Ectodermal cell (in vitro differentiated cells): ENCODE data around the gene ZNF566.

ENCODE experiments used
- H3K27ac ChIP-seq: 2 replicates; pipeline ENCODE4 v1.7.0; 2013; ENCODE audit warnings: mild to moderate bottlenecking, low read depth, low read length; ENCODE audit not compliant: insufficient read depth, poor library complexity, severe bottlenecking
- H3K27me3 ChIP-seq: 2 replicates; pipeline ENCODE4 v1.7.0; 2013; ENCODE audit warnings: mild to moderate bottlenecking, low read length; ENCODE audit not compliant: insufficient read depth, control insufficient read depth, poor library complexity, severe bottlenecking
- H3K36me3 ChIP-seq: one replicate; pipeline ENCODE4 v1.7.0; 2013; ENCODE audit warnings: low read length; ENCODE audit not compliant: control insufficient read depth, insufficient read depth
- H3K4me1 ChIP-seq: one replicate; pipeline ENCODE4 v1.7.0; 2013; ENCODE audit warnings: low read length; ENCODE audit not compliant: control insufficient read depth, insufficient read depth
- H3K4me3 ChIP-seq: 2 replicates; pipeline ENCODE4 v1.7.0; 2013; ENCODE audit warnings: low read depth, low read length, control low read depth; ENCODE audit not compliant: insufficient read depth
- H3K9me3 ChIP-seq: 2 replicates; pipeline ENCODE4 v1.7.0; 2013; ENCODE audit warnings: mild to moderate bottlenecking, low read length, moderate library complexity; ENCODE audit not compliant: control insufficient read depth
- WGBS, 2 experiments: methylation state at CpG; one replicate each; pipeline ENCODE4 v1.1.7; 2013; ENCODE audit warnings: missing lambda C conversion rate in 2 of 2; 5-methylcytosine and 5-hydroxymethylcytosine counted together

ZNF566 gene

GRCh38 chr19:36456831-36457230 lies 32.5 kb downstream of the ZNF566 start:
- Histone ChIP-seq H3K27ac (no peak overlapping the region), H3K4me1 (no peaks in the 10 kb centered on the region), H3K4me3 (no peak overlapping the region), H3K27me3 (no peaks in the 10 kb centered on the region), H3K9me3 (no peaks in the 10 kb centered on the region), H3K36me3 (peaks cover 16% of the 10 kb centered on the region)
- WGBS, 2 experiments, result 89 to 98% methylated on average over 2 of the region's 2 CpGs

DNA sequence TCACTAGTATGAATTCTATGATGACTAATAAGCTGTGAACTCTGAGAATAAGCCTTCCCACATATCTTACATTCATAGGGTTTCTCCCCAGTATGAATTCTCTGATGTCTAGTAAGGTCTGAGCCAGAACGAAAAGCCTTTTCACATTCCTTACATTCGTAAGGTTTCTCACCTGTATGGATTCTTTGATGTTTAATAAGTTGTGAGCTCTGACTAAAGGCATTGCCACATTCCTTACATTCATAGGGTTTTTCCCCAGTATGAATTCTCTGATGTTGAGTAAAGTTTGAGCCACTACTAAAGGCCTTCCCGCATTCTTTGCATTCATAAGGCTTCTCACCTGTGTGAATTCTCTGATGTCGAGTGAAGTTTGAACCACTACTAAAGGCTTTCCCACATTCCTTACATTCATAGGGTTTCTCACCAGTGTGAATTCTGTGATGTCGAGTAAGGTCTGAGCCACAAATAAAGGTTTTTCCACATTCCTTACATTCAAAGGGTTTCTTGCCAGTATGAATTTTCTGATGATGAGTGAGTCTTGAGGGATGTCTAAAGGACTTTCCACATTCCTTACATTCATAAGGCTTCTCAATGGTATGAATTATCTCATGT lies 40.2 kb downstream of the ZNF566 start:
- peaks cover 55% of the 10 kb centered on the region for H3K36me3 ChIP-seq
- WGBS, 2 experiments, result 92 to 96% methylated on average over 2 to 5 of the region's 5 CpGs
- H3K27me3 ChIP-seq, result no peaks in the 10 kb centered on the region
- no peak overlapping the region for H3K4me3 ChIP-seq
- no peak overlapping the region for H3K27ac ChIP-seq
- H3K9me3 ChIP-seq, result peaks cover 5% of the 10 kb centered on the region
- no peaks in the 10 kb centered on the region for H3K4me1 ChIP-seq

GRCh38 chr19:36441339-36441738 lies 48.0 kb downstream of the ZNF566 start:
- H3K36me3 ChIP-seq, result peaks cover 3% of the 10 kb centered on the region
- peaks cover 3% of the 10 kb centered on the region for H3K9me3 ChIP-seq
- no peaks in the 10 kb centered on the region for H3K27me3 ChIP-seq
- H3K27ac ChIP-seq, result no peak overlapping the region
- 79 to 88% methylated on average over 1 of the region's 1 CpG for WGBS, 2 experiments
- no peaks in the 10 kb centered on the region for H3K4me1 ChIP-seq
- no peak overlapping the region for H3K4me3 ChIP-seq

GRCh38 chr19:36436531-36436930 lies 52.8 kb downstream of the ZNF566 start:
- H3K36me3 ChIP-seq, result no peaks in the 10 kb centered on the region
- H3K4me1 ChIP-seq, result no peaks in the 10 kb centered on the region
- no peaks in the 10 kb centered on the region for H3K9me3 ChIP-seq
- 58 to 100% methylated on average over 1 to 2 of the region's 2 CpGs for WGBS, 2 experiments
- no peak overlapping the region for H3K4me3 ChIP-seq
- no peak overlapping the region for H3K27ac ChIP-seq
- H3K27me3 ChIP-seq, result no peaks in the 10 kb centered on the region

GRCh38 chr19:36423925-36424324 lies 65.4 kb downstream of the ZNF566 start:
- WGBS, 2 experiments, result 92 to 94% methylated on average over 3 to 4 of the region's 4 CpGs

DNA sequence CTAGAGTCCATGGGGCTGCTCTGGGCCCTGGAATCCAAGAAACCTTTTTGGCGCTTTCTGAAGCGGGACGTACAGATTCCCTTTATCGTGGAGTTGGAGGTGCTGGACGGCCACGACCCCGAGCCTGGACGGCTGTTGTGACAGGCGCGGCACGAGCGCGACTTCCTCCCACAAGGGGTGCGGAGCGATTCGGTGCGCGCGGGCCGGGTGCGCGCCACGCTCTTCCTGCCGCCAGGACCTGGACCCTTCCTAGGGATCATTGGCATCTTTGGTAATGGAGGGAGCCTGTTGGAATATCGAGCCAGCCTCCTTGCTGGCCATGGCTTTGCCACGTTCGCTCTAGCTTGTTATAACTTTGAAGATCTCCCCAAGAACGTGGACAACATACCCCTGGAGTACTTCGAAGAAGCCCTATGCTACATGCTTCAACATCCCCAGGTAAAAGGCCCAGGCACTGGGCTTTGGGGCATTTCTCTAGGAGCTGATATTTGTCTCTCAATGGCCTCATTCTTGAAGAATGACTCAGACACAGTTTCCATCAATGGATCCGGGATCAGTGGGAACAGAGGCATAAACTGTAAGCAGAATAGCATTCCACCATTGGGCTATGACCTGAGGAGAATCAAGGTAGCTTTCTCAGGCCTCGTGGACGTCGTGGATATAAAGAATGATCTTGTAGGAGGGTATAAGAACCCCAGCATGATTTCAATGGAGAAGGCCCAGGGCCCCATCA lies 67.4 kb downstream of the ZNF566 start:
- Histone ChIP-seq H3K27ac (no peak overlapping the region), H3K4me3 (peak overlapping the region; percentile 27), H3K36me3 (no peaks in the 10 kb centered on the region), H3K27me3 (peaks cover 39% of the 10 kb centered on the region), H3K9me3 (no peaks in the 10 kb centered on the region), H3K4me1 (peaks cover 6% of the 10 kb centered on the region)
- WGBS, 2 experiments, result 72 to 75% methylated on average over 33 of the region's 33 CpGs

More at GRCh38 chr19:36423925-36424324, 65.4 kb downstream of the ZNF566 start:
- H3K4me1 ChIP-seq, result peaks cover 2% of the 10 kb centered on the region
- peaks cover 37% of the 10 kb centered on the region for H3K27me3 ChIP-seq
- no peak overlapping the region for H3K27ac ChIP-seq
- no peak overlapping the region for H3K4me3 ChIP-seq
- H3K9me3 ChIP-seq, result no peaks in the 10 kb centered on the region
- no peaks in the 10 kb centered on the region for H3K36me3 ChIP-seq

DNA sequence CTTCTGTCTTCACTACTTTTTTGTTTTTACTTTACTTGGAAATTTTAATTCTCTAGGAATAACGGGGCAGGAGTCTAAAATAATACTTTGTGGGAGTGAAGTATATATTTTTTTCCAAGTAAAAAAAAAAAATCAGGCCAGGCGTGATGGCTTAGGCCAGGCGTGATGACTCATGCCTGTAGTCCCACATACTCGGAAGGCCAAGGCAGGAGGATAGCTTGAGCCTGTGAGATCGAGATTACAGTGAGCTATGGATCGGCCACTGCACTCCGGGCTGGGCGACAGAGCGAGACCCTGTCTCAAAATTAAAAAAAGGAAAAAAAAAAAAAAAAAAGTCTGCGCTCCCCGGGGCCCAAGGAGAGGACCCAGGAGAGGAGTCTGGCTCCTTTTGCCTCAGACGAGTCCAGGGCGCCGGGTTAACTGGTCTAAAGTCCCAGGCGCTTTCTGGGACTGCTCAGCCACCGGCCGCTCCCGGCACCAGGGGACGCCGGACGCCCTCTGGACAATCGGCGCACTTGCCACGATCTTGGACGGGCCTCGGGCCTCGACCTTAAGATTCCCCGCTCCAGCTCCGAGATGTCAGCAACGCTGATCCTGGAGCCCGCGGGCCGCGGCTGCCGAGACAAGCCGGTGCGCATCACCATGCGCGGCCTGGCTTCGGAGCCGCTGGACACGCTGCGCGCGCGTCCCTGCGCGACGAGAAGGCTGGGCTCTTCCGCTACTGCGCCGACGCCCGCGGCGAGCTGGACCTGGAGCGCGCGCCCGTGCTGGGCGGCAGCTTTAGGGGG lies 68.2 kb downstream of the ZNF566 start:
- Histone ChIP-seq H3K27ac (no peak overlapping the region), H3K27me3 (peaks cover 39% of the 10 kb centered on the region), H3K4me1 (peaks cover 6% of the 10 kb centered on the region), H3K4me3 (peak overlapping the region; percentile 27), H3K9me3 (no peaks in the 10 kb centered on the region), H3K36me3 (no peaks in the 10 kb centered on the region)
- WGBS, 2 experiments, result 53 to 55% methylated on average over 60 to 61 of the region's 61 CpGs

- H3K27me3 ChIP-seq, result peaks cover 39% of the 10 kb centered on the region
- H3K9me3 ChIP-seq, result no peaks in the 10 kb centered on the region
- H3K27ac ChIP-seq, result peak within 1 kb of the TSS; percentile 77
- H3K36me3 ChIP-seq, result no peaks in the 10 kb centered on the region
- WGBS, 2 experiments, result 0 to 1% methylated on average over 70 of the region's 70 CpGs
- peak within 1 kb of the TSS; percentile 64 for H3K4me3 ChIP-seq
- H3K4me1 ChIP-seq, result peaks cover 6% of the 10 kb centered on the region
Measured at GRCh38 chr19:36418287-36419001, 70.9 kb downstream of the ZNF566 start, which contains the start of gene ZFP82. Gene ZFP82, minus strand, starts transcription at chr19:36418644. Its CDS starts 8,855 bp downstream, at chr19:36409789.

DNA sequence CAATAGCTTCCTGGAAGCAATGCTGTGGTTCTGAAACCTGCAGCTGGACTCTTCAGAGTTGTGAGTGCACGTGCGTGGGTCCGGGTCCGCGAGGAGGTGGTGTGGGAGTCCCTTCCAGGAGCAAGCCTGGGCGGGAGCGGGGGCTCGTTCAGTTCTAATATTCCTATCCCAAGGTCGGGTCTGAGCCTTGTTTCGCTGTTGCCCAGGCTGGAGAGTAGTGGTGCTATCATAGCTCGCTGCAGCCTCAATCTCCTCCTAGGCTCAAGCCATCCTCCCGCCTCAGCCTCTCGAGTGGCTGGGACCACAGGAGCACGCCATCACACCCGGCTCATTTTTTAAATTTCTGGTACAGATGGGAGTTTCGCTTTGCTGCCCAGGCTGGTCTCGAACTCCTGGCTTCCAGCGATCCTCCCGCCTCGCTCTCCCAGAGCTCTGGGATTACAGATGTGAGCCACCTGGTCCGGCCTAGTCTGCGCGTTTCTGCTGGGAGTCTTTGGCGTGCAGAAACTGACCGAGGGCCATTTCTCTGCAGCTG lies 71.5 kb downstream of the ZNF566 start:
- Histone ChIP-seq H3K36me3 (peaks cover 2% of the 10 kb centered on the region), H3K4me1 (peaks cover 6% of the 10 kb centered on the region), H3K27ac (peak overlapping the region; percentile 77), H3K27me3 (peaks cover 39% of the 10 kb centered on the region), H3K4me3 (peak overlapping the region; percentile 64), H3K9me3 (no peaks in the 10 kb centered on the region)
- 20 to 23% methylated on average over 25 of the region's 25 CpGs for WGBS, 2 experiments
